NCI-H1694 treated with DMSO at 0.1 percent for 48 hours (cell line): Measurements from ENCODE around the gene RERGL.
"Not testable (repeated sequence)": the region's sequence is repeated elsewhere in the genome, so short reads cannot be mapped to it uniquely, and the experiment has no call there.

Experiments used
- DNase-seq: peaks from one replicate; lab custom pipeline; 2025; lab: John Stamatoyannopoulos, UW

The RERGL gene

GRCh38 chr12:18090093-18090492, at the start of gene RERGL:
RERGL (minus strand) TSS chr12:18090193; CDS start chr12:18090140, 53 bp downstream.
- DNase-seq = no peak

- DNase-seq = no peak
Measured at GRCh38 chr12:18139254-18139653, 49.3 kb upstream of the RERGL start.

GRCh38 chr12:18135509-18135908, 45.5 kb upstream of the RERGL start:
- no peak for DNase-seq

- DNase-seq = no peak
Measured at GRCh38 chr12:18135086-18135485, 45.1 kb upstream of the RERGL start.

GRCh38 chr12:18130851-18131250, 40.9 kb upstream of the RERGL start:
- no peak for DNase-seq

GRCh38 chr12:18123707-18124106, 33.7 kb upstream of the RERGL start:
- no peak for DNase-seq

GRCh38 chr12:18120899-18121298, 30.9 kb upstream of the RERGL start:
- no peak for DNase-seq

GRCh38 chr12:18108611-18109010, 18.6 kb upstream of the RERGL start:
- no peak for DNase-seq

GRCh38 chr12:18103624-18104023, 13.6 kb upstream of the RERGL start:
- no peak for DNase-seq

- DNase-seq = no peak
Measured at GRCh38 chr12:18101043-18101442, 11.1 kb upstream of the RERGL start.

GRCh38 chr12:18084080-18084479, 5.9 kb downstream of the RERGL start:
- no peak for DNase-seq

GRCh38 chr12:18079541-18080246, 10.3 kb downstream of the RERGL start:
- DNase-seq = no peak

- DNase-seq = no peak
Measured at GRCh38 chr12:18074001-18074400, 16.0 kb downstream of the RERGL start.

GRCh38 chr12:18072723-18073122, 17.3 kb downstream of the RERGL start:
- DNase-seq = no peak

- no peak for DNase-seq
Measured at GRCh38 chr12:18071336-18071735, 18.7 kb downstream of the RERGL start.

- DNase-seq = no peak
Measured at GRCh38 chr12:18068355-18068754, 21.6 kb downstream of the RERGL start.

GRCh38 chr12:18066666-18067065, 23.3 kb downstream of the RERGL start:
- DNase-seq = no peak

- not testable (repeated sequence) for DNase-seq
Measured at GRCh38 chr12:18062867-18063266, 27.1 kb downstream of the RERGL start.

- DNase-seq = no peak
Measured at GRCh38 chr12:18057051-18057450, 32.9 kb downstream of the RERGL start.

GRCh38 chr12:18054925-18055619, 34.9 kb downstream of the RERGL start:
- no peak for DNase-seq

GRCh38 chr12:18045446-18045992, 44.5 kb downstream of the RERGL start:
- no peak for DNase-seq

- not testable (repeated sequence) for DNase-seq
Measured at GRCh38 chr12:18040060-18040742, 49.8 kb downstream of the RERGL start.
